NB4 (cell line): ENCODE results near the gene INF2.
A peak's percentile ranks its signal among the peaks of the same experiment; 100 is the strongest.

Experiments
- MYC ChIP-seq: IDR thresholded peaks from 2 replicates; pipeline ENCODE4 v1.6.1; 2011; ENCODE audit warnings: low read depth, low read length
- POLR2A ChIP-seq: IDR thresholded peaks from 2 replicates; pipeline ENCODE4 v1.6.1; 2011; ENCODE audit warnings: mild to moderate bottlenecking; ENCODE audit not compliant: insufficient read length; ENCODE audit errors: extremely low read depth
- TF ChIP-seq, protein P1 (sequence below): IDR thresholded peaks from one replicate; pipeline ENCODE4 v1.5.1; 2012; ENCODE audit warnings: low read depth, low read length
- TF ChIP-seq, protein P2 (sequence below): IDR thresholded peaks from 2 replicates; pipeline ENCODE4 v1.6.1; 2011; ENCODE audit warnings: low read depth, low read length

DNA sequence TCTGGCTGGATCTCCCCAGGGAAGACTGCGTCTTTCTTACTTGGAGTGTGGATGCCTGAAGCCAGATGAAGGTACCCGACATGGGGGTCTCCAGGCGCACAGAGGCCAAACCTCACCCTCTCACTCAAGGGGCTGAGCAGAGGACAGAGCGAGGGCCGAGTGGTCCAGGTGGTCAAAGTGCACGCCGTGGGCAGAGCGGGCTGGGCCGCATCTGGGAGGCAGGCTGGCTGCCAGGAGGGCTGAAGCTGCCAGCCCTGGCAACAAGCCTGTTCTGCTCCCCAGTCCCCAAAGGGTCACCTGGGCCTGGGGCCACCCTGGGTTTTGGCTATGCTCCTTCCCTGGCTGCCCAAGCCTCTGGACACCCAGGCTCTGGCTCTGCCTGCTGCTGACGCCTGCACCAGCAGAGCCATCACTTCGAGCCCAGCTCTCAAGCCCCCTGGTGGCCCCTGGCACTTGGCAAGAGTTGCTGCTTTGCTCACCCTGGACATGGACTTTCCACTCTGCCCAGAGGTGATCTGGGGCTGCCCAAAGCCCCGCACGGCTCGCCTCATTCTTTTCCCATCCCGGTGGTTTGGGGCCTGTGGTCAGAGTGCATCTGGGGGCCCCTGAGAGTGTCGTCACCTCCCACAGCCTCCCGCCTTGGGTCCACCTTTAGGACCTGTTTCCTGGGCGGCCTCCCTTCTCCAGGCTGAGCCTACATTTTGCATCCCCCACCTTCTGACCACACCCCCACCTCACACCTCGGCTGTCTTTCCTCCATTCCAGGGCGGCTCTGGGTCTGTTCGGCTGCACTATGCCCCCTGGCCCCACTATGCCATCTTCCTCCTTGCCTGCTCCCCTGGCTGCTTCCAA, 37.4 kb downstream of the INF2 start:
- TF ChIP-seq, protein P1, sequence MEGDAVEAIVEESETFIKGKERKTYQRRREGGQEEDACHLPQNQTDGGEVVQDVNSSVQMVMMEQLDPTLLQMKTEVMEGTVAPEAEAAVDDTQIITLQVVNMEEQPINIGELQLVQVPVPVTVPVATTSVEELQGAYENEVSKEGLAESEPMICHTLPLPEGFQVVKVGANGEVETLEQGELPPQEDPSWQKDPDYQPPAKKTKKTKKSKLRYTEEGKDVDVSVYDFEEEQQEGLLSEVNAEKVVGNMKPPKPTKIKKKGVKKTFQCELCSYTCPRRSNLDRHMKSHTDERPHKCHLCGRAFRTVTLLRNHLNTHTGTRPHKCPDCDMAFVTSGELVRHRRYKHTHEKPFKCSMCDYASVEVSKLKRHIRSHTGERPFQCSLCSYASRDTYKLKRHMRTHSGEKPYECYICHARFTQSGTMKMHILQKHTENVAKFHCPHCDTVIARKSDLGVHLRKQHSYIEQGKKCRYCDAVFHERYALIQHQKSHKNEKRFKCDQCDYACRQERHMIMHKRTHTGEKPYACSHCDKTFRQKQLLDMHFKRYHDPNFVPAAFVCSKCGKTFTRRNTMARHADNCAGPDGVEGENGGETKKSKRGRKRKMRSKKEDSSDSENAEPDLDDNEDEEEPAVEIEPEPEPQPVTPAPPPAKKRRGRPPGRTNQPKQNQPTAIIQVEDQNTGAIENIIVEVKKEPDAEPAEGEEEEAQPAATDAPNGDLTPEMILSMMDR, result peak; percentile 43
- TF ChIP-seq POLR2A, result no peak
- TF ChIP-seq, protein P2, sequence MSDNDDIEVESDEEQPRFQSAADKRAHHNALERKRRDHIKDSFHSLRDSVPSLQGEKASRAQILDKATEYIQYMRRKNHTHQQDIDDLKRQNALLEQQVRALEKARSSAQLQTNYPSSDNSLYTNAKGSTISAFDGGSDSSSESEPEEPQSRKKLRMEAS, result no peak
- no peak for TF ChIP-seq MYC
